HG02885 (cell line): ENCODE results near the gene PASD1.
"Not testable (repeated sequence)": the region's sequence is repeated elsewhere in the genome, so short reads cannot be mapped to it uniquely, and the experiment has no call there.

Experiments used
- ATAC-seq: cut with Tn5 transposase; IDR thresholded peaks from one replicate; pipeline ENCODE4 v1.9.1; 2021; ENCODE audit warnings: mild to moderate bottlenecking; ENCODE audit not compliant: unreplicated experiment, poor library complexity

Gene PASD1

GRCh38 chrX:151609222-151609621 is 45.7 kb downstream of the PASD1 start:
- no peak for ATAC-seq

- ATAC-seq = no peak
Observed at GRCh38 chrX:151621422-151621821, 57.9 kb downstream of the PASD1 start.

DNA sequence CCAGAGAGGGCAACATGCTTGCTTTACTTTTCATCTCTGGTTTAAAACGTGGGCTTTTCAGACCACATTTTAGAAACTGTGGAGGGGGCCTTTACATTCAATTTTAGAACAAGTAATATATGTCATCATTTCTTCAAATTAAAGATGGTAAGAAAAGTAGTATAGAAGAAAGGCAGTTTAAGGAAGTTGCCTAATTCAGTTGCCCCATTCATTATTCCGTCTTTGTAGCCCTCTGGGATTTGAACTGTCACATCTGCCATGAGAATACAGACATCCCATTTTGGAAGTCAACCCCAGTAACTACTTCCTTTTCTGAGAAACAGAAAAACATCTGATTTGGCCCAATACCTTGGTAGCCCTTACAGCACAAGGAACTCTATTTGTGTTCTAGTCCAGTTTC is 61.2 kb downstream of the PASD1 start:
- no peak for ATAC-seq

- ATAC-seq = no peak
Observed at GRCh38 chrX:151631822-151632221, 68.3 kb downstream of the PASD1 start.

DNA sequence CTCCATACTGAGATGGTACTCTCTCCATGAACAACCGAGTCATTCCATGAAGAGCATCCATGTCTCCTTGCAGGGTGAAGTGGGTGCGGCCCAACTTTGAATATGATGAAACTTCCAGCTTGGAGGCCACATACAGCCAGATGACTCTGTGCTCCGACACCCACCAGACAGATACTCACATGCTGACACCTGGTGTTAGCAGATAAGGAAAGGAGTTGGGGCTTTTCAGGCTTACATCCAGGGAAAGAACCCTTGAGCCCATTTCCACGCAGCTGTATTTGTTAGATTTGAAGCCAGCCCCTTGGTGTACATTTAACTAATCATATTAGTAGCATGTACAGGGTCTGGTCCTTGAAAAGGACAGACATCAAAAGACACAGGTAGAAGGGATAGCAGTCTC is 69.7 kb downstream of the PASD1 start:
- no peak for ATAC-seq

DNA sequence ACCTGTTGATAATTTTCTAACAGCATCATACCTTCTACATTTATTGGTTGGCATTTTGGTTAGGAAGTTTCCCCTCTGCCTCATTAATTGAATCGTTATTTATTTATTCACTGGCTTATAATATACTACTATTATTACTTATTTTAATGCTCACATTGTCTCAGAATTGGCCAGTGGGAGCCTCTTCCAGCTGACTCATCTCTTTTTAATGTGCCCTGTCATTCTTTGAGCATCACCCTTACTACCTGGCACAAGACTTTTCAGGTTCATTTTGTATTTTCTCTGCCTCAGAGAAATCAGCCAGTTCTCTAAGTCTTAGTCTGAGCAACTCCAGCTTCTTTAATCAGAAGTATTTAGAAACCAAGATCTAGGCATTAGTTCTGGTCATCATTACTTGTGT is 71.5 kb downstream of the PASD1 start:
- ATAC-seq = no peak

GRCh38 chrX:151641564-151641963 is 78.1 kb downstream of the PASD1 start:
- no peak for ATAC-seq

- no peak for ATAC-seq
Observed at GRCh38 chrX:151675121-151675746, 111.8 kb downstream of the PASD1 start.

DNA sequence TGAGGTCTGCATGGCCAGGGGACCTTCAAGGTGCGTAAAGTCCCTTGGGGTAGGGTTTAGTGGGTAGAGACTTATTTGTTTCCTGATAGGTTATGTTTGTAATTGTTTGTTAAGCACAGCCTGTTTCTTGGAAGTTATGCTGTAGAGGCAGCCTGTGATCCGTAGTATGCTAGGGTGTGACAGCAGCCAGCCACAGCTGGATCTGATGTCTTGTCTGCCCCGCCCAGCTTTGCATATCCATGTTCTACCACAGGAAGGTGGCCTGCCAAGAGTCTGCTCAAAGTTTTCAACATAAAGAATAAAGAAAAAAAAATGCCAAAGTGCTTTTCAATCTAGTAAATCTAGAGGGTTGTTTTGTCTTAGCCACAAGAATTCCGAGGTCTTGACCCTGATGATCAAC is 112.7 kb downstream of the PASD1 start:
- no peak for ATAC-seq

DNA sequence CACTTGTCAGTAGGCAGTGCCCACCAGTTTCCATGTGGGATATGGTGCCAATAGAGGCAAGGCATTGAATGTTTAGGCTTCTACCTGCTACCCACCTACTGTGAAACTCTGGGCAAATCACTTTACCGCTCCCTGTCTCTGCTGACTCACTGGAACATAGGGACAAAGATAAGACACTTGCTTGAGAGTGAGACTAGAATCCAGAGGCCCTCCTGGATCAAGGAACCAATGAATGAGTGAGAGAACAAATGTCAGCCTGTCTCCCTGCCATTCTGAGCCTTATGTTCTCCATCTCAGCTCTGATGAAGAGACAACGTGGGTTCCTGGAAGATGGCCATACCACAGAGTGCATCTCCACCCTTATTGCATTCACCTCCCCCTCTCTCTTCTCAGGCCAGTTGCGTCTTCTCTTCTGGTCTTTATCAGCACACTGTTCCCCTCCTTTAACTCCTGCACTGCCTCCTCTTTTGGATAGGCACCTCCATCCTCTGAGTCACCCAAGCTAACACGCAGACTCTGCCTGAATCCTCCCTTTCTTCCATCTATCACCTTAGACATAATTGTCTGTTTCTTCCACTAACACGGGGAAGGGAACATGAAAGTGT is 116.4 kb downstream of the PASD1 start:
- ATAC-seq = no peak

- ATAC-seq = peak; percentile 92
Observed at GRCh38 chrX:151680805-151681204, 117.3 kb downstream of the PASD1 start.

DNA sequence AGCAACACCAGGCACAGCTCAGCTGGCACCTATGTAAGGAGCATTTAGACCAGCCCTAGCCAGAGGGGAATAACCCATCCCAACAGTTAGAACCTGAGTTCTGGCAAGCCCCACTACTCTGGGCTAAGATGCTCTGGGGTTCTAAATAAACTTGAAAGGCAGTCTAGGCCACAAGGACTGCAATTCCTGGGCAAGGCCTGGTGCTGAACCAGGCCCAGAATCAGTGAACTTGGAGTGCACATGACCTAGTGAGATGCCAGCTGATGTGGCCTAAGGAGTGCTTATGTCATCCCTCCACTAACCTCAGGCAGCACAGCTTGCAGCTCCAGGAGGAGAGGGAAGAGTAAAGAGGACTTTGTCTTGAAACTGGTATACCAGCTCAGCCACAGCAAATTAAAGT is 124.2 kb downstream of the PASD1 start:
- no peak for ATAC-seq

GRCh38 chrX:151688695-151689094 is 125.2 kb downstream of the PASD1 start:
- no peak for ATAC-seq

- no peak for ATAC-seq
Observed at GRCh38 chrX:151692825-151693224, 129.3 kb downstream of the PASD1 start.

GRCh38 chrX:151694121-151694520 is 130.6 kb downstream of the PASD1 start:
- no peak for ATAC-seq

GRCh38 chrX:151694661-151695582 is 131.4 kb downstream of the PASD1 start, which contains the start of gene PRRG3:
Gene PRRG3 (plus strand): TSS chrX:151695458. CDS start chrX:151698815, 3,357 bp downstream.
- no peak for ATAC-seq

GRCh38 chrX:151695583-151696340 is 132.3 kb downstream of the PASD1 start:
- no peak for ATAC-seq

DNA sequence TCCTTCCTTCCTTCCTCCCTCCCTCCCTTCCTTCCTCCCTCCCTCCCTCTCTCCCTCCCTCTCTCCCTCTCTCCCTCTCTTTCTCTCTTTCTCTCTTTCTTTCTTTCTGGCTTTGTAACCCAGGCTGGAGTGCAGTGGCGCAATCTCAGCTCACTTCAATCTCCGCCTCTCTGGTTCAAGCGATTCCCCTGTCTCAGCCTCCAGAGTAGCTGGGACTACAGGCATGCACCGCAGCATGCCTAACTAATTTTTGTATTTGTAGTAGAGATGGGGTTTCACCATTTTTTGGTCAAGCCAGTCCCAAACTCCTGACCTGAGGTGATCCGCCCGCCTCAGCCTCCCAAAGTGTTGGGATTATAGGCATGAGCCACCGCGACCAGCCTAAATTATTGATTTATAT is 133.6 kb downstream of the PASD1 start:
- not testable (repeated sequence) for ATAC-seq

DNA sequence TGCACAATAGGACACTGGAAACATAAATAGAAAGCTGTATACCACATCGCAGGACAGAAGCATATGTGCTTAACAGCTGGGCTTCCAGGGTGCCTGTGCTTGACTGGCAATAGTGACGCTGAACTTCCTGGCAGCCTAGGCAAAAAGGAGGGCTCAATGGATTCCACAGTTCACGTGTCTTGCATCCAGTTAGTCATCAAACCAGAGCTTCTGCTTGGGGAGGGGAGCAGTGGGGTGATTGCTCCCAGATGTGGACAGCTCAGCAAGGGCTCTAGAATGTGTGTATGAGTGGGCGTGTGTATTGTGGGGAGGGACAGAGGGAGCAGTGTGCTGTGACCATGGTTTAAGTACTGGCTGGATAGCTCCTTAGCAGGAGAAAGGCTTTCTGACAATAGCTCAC is 134.0 kb downstream of the PASD1 start:
- no peak for ATAC-seq

- no peak for ATAC-seq
Observed at GRCh38 chrX:151698485-151698884, 135.0 kb downstream of the PASD1 start.
